Activated T-cell treated with anti-CD3 and anti-CD28 coated beads, Interleukin-2, amount 50 U/mL, for 1 hour (primary cell): ENCODE results near the gene TRIM9.

Experiments
- DNase-seq: peaks from one replicate; pipeline ENCODE4 v3.0.0-alpha.2; 2020

TRIM9 gene

DNA sequence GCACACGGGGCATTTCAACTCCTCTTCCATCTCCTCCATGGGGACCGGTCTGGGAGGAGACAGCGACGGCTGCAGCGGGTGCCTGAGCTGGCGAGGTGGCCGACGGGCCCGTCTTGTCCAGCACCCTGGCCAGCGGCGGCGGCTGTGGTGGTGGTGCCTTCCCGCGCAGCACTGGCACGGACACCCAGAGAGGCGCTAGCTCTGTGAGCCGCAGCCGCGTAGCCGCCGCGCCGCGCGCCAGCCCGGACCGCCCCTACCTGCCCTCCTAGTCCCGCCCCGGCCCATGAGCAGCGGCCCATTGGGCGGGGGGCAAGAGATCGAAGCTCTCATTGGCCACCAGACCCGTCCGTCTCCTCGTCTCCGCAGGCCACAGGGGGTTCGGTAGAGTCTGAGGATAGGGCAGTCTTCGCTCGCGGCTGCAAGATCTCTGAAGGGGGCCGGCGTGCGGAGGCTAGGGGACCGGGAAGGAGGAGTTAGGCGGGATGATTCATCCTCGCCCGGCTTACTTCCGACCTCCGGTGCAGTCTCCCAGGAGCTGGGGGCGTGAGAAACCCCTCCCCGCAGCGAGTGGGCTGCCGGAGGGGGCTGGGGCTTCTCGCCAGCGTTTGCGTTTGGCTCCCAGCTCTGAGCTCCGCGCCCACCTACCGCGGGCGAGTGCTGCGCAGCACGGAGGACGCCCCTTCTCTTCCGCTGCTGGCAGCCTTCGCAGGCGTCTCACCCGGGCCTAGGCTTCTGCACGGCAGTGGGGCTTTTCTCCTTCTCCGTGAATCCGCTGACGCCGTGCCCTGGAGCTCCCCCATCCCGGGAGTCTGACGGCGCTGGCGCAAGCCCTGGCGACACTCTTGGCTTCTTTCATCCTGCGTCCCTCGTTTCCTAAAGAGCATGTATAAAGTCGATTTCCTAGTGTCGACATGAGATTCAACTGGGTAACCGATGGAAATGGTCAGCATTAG is at the start of gene TRIM9:
TSS of gene TRIM9 (minus strand) at position 205 of the 953 bp plus-strand sequence. CDS start at position 39, 166 bp downstream.
- peak; percentile 91 for DNase-seq

DNA sequence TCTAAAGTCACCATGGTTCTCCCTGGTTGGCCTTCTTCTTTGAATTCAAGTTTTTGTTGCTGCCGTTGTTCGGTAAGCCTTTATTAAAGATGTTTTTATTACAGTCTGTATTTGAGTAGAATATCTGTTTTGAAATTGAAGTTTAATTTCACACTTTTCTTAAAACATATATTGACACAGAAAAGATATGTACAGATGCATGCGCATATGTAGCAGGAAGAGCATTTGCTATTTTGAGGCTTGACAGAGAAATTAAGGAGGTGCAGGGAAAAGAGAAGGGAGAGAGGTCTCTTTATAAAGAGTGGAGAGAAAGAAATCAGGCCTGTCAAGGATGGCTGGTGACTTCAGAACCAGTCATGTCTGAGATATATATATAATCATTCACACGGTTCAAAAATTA is 46.0 kb upstream of the TRIM9 start:
- no peak for DNase-seq

DNA sequence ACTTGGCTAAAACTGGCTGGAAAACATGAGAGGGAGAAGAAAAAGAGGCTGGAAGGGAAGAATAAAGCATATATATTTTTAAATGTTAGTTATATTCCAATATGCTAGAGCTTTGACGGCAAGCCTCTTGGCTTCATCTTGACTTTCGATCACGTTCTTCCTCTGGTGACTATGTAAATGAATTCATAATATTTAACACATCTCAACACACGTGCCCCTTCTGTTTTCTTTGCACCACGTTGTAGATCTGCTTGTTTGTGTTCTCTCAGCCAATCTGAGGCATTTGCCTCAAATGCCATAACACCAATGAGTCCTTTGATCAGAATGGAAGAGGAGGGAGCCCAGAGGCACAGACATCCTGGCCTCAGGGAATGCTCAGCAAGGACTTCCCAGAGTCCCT is 45.4 kb upstream of the TRIM9 start:
- DNase-seq, result no peak

DNA sequence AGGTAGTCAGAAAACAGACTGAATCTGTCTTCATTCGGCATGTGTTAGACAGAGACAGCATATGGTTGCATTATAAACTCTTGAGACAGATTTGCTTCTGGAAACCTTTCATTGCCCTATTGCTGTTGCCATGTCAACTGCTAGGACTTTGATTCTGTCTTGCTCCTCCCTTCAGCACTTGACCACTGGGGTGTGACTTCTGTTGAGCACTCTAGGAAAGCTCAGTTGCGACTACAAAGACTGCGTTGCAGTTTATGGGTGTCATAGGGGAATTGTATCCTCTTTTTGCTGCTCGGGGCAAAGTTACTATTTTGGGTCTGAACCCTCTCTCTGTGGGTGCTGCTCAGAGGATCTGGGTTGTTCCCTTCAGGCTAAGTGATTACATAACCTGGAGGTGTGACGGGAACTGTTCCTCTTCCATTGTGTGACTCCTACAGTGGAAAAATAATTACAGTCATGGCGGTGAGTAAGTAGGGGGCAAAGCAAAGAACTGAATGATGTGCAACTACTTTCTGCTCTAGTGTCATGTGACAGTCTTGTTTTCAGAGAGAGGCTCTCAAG is 44.3 kb upstream of the TRIM9 start:
- DNase-seq, result no peak

DNA sequence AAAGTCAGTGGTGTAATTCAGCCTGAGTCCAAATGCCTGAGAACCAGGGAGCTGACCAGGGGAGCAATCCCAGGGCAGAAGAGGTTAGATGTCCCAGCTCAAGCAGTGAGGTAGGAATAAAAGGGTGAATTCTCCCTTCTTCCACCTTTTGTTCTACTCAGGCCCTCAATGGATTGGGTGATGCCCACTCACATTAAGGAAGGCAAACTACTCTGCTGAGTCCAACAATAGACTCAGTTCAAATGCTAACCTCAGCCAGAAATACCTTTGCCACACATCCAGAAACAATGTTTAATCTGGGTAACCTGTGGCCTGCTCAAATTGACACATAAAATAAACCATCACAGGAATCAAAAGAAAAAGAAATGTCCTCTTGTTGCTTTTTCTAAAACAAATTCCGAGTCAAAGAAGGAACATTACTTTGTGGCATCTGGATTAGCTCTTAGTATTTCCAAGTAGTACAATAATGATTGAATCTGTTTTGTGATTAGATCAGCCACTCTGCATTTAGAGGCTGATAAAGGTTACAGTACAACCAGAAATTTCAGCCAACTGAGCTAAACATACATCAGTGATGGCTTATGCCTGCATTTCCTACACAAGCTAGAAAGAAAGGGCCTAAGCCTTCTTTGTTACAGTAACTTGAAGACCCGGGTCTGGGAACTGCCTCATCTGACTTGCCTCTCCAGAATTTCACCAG is 43.6 kb upstream of the TRIM9 start:
- no peak for DNase-seq

DNA sequence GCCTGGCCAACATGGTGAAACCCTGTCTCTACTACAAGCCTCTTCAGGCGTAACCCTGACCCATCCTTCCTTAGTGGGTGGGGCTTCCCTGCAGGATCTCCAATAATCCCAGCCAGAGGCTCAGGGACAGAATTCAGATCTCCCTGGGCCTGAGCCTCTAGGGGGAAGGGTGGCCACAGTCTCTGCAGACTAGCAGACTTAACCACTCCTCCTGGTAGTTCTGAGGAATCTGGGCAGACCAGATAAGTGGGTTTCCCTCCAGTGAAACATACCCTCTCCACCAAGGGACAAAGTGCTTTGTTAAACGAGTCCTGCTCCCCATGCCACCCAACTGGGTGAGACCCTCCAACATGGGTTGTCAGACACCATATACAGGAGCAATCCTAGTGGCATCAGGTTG is 36.6 kb upstream of the TRIM9 start:
- no peak for DNase-seq

DNA sequence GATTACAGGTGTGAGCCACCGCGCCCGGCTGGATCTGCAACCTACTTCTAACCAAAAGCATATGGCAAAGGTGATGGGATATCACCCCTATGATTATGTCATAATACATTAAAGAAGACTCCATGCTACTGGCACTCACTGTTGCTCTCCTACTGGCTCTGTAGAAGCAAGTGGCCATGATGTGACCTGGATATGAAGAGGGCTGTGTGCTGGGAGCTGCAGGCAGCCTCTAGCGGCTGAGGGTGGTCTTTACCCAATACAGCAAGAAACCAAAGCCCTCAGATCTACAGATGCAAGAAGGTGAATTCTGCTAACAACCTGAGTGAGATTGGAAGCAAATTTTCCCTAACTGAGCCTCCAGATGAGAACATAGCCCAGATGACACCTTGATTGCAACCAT is 34.2 kb upstream of the TRIM9 start:
- no peak for DNase-seq

DNA sequence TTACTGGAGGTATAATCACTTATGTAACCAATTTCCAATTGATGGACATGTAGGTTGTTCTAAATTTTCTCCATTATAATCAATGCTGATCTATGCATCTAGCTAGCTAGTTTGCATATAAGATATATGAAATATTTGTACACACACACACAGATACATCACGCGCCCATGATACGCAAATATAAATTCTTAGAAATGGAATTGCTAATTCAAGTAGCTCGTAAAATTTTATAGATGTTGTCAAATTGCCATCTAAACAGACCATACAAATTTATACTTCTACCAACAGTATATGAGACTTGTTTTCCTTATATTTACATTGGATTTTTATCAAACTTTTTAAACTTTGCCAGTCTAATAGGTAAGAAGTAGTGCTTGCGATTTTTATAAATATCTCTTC is 29.1 kb upstream of the TRIM9 start:
- no peak for DNase-seq

DNA sequence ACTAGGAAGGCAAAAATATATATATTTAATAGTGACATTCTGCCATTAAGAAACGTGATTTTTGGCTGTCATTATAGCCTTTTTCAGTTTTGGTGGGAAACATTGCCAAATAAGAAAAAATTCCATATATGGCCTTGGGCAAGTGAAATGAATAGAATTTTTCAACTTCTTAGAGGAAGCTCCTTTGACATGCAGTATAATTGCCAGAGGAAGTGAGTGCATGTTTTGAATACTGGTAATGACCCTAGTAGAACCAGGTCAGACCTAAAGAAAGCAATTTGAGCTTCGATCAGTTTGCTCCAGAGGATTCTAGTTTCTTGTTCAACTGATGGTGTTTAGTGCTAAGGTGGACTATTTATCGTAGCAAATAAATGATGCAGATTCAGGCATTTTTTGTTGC is 26.2 kb upstream of the TRIM9 start:
- DNase-seq, result no peak

DNA sequence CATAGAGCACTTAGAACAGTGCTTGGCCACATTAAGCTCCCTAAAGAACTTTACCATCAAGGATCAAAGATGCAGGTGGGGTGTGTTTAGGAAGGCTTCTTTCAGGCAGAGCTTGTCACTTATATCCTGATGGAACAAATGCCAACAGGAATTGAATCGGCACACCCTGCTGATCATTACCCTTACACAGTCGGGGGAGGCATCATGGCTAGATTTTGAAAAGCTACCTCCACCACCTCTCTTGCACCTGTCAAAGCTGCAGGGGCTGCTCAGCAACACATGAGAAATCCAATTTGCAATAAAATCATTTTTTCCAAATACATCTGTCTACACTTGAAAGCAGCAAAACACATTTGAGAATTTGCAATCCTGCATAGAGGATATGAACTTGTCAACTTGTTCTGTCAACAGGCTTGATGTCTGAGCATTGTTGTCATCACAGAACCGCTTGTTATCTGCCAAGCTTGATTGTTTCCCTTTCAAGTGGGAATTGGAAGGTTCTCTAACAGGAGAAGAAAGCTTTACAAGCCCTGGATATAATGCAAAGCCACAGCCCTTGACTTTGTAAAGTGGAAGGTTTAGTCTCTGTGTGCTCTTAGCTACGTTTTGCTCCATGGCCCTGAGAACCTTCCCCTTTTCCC is 24.6 kb upstream of the TRIM9 start:
- no peak for DNase-seq

DNA sequence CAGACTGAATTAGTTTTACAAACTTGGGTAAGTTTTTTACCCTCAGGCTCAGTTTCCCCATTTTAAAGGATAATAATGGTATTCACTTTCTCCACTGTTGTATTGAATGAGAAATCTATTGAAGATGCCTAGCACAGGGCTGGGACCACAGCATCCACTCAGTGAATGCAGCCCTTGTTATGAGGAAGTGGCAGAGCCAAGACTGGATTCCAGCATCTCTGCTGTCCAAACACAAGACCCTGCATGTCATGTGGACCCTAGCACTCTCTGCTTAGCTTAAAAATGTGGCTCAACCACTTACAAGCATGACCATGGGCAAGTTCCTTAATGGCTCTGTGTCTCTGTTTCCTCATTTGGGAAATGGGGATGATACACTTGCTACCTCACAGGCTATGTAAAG is 24.1 kb upstream of the TRIM9 start:
- no peak for DNase-seq

DNA sequence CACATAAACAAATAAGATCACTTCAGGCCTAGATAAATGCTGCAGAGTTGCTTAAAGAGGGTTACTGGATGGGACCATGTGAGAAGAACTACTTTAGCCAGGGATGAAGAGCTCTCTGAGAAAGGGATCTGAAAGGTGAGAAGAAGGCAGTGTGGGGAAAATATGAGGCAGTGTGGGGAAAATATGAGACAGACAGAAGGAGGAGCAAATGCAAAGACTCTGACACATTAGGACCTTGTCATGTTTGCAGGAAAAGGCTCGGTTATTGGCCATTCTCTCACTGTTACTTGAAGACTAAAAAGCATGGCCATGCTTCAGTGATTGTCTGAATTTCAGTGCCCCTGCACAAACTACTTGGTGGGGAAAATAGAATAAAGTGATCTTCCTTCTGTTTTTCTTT is 22.7 kb upstream of the TRIM9 start:
- no peak for DNase-seq

DNA sequence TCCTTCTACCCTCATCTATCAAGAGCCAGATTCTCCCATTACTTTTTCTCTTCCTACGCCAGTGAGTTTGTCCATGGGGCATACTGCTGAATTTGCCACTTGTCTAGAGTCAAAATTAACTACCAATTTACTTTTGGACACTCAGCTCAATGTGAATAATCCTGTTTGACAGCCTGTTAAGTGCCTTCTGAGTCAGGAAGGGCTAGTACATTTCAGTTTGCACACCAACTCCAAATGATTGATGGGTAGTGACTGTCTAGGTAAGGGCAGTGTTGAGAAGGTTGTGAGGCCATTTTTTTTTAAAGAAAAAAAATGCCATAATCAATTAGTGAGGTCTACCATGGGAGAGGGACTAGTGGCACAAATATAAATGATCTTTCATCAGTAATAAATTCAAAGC is 21.8 kb upstream of the TRIM9 start:
- DNase-seq, result no peak

DNA sequence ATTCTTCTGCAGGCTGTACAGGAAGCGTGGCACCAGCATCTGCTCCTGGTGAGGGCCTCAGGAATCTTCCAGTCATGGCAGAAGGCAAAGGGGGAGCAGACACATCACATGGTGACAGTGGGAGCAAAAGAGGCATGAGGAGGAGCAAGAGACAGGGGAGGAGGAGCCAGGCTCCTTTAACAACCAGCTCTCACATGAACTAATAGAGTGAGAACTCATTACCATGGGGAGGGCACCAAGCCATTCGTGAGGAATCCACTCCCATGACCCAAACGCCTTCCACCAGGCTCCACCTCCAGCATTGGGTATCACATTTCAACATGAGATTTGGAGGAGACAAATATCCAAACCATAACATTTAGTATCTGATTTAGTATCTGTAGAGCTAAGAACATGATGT is 14.7 kb upstream of the TRIM9 start:
- no peak for DNase-seq

DNA sequence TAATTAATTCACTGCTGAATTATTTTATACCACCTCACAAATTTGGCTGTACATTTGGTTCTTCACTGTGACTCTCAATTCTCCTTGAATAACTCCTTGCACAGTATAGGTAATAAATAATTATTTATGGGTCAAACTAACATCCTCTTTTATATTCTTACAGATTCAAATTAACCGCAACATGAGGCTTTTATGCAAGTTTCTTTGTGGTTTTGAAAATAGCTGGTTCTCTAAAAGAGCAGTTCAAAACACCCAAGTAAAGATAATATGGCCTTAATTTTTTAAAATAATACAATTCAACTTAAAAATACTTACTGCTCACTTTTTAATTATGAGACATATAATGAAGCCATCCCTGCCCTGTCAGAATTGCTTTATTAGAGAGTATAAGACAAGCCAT is 12.9 kb upstream of the TRIM9 start:
- no peak for DNase-seq

DNA sequence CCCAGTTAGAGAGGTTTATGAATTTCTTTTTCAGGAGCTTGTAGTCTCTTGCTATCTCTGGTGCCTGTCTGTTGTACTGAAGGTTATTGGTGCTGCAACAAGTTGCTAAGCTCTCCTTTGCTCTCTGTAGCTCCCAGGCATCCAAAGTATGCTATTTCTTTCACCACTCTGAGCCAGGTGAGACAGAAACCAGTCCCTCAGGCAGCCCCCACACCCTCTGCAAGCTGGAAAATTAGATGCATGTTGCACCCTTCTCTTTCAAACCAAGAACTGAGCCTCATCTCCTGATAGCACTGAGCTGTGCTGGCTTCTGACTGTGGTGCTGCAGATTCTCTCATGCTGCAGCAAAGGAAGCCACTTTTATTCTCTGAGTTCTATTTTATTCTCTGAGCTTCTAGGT is 9.6 kb upstream of the TRIM9 start:
- DNase-seq, result no peak

DNA sequence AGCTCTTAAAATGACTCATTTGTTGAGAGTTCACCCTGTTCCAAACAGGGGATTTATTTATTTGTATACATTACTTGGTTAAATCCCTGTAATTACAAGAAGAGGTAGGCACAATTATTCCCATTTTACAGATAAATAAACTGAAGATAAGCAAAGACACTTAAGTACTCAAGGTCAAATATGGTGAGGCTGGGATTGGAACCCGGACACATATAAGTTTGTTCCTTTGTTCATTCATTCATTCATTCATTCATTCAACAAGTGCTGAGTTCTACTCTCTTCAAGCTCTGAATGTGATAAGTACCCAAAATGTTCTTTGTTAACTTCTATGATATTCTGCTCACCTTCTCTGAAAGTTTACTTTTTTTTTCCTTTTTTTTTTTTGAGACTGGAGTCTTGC is 2.4 kb upstream of the TRIM9 start:
- no peak for DNase-seq

DNA sequence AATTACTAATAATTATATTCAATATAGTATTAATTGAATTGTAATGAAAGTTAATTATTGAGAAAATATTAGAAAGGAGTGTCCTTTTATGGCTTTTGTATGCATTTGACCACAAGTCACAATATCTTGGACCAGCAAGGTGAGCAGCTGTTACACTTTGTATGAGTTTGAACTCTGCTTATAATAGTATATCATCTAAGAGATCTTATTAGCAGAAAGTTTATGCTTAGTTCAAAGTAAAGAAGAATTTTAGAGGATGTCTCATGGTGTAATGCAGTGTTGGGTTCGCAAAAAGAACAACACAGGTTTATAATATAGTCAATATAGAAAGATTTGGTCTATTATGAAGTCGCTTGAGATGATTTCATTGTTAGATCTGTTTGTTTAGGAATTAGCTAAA is 2.0 kb upstream of the TRIM9 start:
- no peak for DNase-seq

DNA sequence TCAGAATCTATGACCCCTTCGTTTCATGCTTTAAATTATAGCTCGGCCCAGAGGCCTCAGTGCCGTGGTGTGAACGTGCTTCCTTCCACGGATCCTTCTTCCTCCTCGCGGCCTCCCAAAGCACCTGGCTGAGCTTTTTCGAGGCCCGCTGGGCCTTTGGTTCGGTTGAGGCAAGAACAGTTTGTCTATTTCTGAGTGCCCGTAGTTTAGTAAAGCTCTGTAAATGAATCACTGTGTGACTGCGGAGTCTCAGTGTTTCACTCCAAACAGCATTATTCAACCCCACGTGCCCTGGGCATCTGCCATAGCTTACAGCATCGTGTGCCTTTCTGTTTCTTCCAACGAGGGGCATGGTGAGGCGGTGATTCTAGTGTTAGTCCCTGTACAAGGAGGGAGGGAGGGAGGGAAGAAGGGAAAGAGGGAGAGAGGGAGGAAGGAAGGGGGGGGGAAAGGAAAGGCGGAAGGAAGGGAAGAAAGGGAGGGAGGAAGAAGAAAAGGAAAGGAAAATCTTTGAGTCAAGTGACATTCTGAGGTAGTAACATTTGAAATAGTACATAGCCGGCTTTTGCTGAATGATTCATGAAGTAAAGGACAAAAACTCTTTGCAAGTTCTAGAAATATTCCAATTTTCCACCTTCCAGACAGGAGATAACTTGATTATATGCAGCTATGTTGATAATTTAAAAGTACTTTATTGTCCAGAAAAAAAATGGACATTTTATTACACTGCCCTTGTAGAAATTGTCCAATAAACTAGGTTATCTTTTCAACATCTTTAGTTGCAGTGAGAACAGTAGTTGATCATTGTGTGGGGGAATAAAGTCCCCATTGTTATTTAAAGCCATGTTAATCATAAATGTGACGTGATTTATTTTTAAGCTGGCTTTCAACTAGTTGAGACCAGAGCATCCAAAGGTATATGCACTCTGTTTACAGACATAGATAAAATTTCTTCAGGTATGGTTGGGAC is 1.2 kb upstream of the TRIM9 start:
- peak; percentile 26 for DNase-seq

DNA sequence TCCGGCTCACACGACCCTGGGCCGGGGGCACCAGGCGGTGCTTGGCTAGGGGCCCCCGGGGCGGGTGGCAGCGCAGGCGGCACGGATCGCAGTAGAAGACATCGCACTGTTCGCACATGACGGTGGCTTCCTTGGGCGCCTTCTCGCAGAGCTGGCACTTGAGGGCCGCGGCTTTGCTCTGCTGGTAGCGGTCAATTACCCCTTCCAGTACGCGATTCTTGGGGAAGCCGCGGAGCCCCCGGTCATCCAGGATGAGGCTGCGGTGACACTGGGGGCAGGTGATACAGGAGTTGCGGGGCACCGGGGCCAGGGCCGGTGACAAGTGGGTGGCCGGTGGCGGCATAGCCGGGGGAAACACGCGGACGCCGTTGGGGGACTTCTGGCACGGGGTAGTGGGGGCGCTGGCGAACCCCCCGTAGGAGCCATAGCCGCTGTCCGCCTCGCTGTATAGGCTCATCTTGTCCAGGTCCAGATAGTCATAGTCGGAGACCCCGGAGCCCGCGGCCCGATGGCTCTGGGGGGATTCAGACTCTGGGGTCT is 553 bp downstream of the TRIM9 start:
- peak; percentile 37 for DNase-seq

DNA sequence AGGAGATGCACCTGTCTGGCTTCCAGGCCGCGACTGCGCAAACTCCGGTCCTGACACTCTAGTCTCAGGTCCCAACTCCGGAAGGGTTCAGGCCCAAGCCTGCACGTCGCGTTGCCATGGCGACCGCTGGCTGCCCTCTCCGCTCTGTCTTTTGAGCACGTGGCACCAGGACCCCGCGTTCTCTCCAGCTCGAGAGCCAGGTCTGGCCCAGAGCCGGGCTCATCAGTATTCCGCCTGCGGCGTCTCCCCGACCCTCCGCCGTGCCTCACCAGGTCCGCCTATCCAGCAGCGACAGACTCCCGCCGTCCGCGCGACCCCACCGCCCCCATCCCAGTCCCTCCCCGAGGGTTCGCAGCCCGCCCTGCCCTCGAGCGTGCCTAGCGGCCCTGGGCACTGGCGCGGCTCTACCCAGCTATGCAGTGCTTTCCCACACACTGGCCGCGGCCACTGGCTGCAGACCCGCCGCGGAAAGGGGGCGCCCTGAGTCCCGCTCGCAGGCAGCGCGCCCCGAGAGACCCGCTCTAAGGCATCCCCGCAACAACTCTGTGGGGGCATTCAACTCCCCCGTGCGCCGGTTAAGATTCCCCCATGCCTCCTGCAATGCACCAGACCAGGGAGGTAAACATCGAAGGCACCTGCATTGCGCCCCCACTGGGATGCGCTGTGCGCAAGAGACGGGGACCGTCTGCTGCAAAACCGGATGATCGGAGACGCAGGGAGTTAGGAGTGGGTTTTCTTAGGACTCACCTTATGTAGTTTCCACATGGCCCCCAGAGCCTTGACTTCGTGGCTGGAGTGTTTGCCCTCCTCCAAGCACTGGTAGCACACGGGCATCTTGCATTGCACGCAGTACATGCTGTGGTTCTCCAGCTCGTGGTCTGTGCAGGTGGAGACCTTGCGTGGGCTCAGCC is 1.3 kb downstream of the TRIM9 start:
- peak; percentile 67 for DNase-seq
